GM21737 (cell line): ENCODE data around the gene CAMTA1.

Experiments used
- ATAC-seq: cut with Tn5 transposase; IDR thresholded peaks from one replicate; pipeline ENCODE4 v1.9.1; 2021; ENCODE audit warnings: mild to moderate bottlenecking, moderate library complexity; ENCODE audit not compliant: unreplicated experiment

CAMTA1 gene

GRCh38 chr1:7436056-7437005 lies 651.1 kb downstream of the CAMTA1 start:
- no peak for ATAC-seq

- no peak for ATAC-seq
Observed at GRCh38 chr1:7437036-7437435, 651.8 kb downstream of the CAMTA1 start.

- ATAC-seq: no peak
Observed at GRCh38 chr1:7437608-7438395, 652.5 kb downstream of the CAMTA1 start.

GRCh38 chr1:7438396-7438785 lies 653.1 kb downstream of the CAMTA1 start:
- ATAC-seq: no peak

GRCh38 chr1:7438921-7439655 lies 653.8 kb downstream of the CAMTA1 start:
- ATAC-seq: no peak

GRCh38 chr1:7440154-7440553 lies 654.9 kb downstream of the CAMTA1 start:
- ATAC-seq: no peak

GRCh38 chr1:7441143-7441841 lies 656.0 kb downstream of the CAMTA1 start:
- ATAC-seq: no peak

GRCh38 chr1:7442036-7442435 lies 656.8 kb downstream of the CAMTA1 start:
- no peak for ATAC-seq

GRCh38 chr1:7442918-7443317 lies 657.7 kb downstream of the CAMTA1 start:
- ATAC-seq: no peak

GRCh38 chr1:7444363-7444762 lies 659.1 kb downstream of the CAMTA1 start:
- ATAC-seq: no peak

- ATAC-seq: no peak
Observed at GRCh38 chr1:7447093-7447492, 661.8 kb downstream of the CAMTA1 start.

- no peak for ATAC-seq
Observed at GRCh38 chr1:7447736-7448135, 662.5 kb downstream of the CAMTA1 start.

- no peak for ATAC-seq
Observed at GRCh38 chr1:7448986-7449385, 663.7 kb downstream of the CAMTA1 start.

GRCh38 chr1:7449750-7450149 lies 664.5 kb downstream of the CAMTA1 start:
- ATAC-seq: no peak

- ATAC-seq: no peak
Observed at GRCh38 chr1:7450838-7451237, 665.6 kb downstream of the CAMTA1 start.

- no peak for ATAC-seq
Observed at GRCh38 chr1:7453038-7453437, 667.8 kb downstream of the CAMTA1 start.

- ATAC-seq: no peak
Observed at GRCh38 chr1:7454052-7454815, 669.0 kb downstream of the CAMTA1 start.

GRCh38 chr1:7454895-7455784 lies 669.9 kb downstream of the CAMTA1 start:
- ATAC-seq: no peak
